Measurements from ENCODE around the gene NDE1.
"Not testable (repeated sequence)": the region's sequence is repeated elsewhere in the genome, so short reads cannot be mapped to it uniquely, and the experiment has no call there.

DNA sequence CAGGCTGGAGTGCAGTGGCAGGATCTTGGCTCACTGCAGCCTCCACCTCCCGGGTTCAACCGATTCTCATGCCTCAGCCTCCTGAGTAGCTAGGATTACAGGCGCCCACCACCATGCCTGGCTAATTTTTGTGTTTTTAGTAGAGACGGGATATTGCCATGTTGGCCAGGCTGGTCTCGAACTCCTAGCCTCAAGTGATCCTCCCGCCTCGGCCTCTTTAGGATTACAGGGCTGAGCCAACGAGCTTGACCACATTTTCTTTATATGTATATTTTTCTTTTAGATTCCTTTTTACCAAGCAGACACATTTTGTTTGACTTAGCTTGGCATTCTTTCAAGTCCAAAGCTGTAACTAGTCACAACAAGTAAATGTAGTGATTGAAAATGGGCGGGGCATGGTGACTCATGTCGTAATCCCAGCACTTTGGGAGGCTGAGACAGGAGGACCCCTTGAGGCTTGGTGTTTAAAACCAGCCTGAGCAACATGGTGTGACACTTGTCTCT, 5.0 kb upstream of the NDE1 start:
- TF ChIP-seq, protein P1, sequence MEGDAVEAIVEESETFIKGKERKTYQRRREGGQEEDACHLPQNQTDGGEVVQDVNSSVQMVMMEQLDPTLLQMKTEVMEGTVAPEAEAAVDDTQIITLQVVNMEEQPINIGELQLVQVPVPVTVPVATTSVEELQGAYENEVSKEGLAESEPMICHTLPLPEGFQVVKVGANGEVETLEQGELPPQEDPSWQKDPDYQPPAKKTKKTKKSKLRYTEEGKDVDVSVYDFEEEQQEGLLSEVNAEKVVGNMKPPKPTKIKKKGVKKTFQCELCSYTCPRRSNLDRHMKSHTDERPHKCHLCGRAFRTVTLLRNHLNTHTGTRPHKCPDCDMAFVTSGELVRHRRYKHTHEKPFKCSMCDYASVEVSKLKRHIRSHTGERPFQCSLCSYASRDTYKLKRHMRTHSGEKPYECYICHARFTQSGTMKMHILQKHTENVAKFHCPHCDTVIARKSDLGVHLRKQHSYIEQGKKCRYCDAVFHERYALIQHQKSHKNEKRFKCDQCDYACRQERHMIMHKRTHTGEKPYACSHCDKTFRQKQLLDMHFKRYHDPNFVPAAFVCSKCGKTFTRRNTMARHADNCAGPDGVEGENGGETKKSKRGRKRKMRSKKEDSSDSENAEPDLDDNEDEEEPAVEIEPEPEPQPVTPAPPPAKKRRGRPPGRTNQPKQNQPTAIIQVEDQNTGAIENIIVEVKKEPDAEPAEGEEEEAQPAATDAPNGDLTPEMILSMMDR (IDR thresholded peaks at IDR 0.05), result not testable (repeated sequence)
- TF ChIP-seq POLR2A (IDR thresholded peaks at IDR 0.05; ENCODE audit: low read depth); EP300 (IDR thresholded peaks at IDR 0.05): not testable (repeated sequence)

All from esophagus muscularis mucosa (tissue), 4 donors.